Mesodermal cell (in vitro differentiated cells): ENCODE measurements around the gene RABL2B.
"Not testable (repeated sequence)": the region's sequence is repeated elsewhere in the genome, so short reads cannot be mapped to it uniquely, and the experiment has no call there.

Experiments used
- H3K27ac ChIP-seq: 2 replicates; pipeline ENCODE4 v1.7.0; 2013; ENCODE audit warnings: mild to moderate bottlenecking, low read depth, low read length, moderate library complexity; ENCODE audit not compliant: severe bottlenecking
- H3K36me3 ChIP-seq: 2 replicates; pipeline ENCODE4 v1.7.1; 2013; ENCODE audit warnings: mild to moderate bottlenecking, low read length, moderate library complexity; ENCODE audit not compliant: control insufficient read depth, insufficient read depth
- H3K4me1 ChIP-seq: one replicate; pipeline ENCODE4 v1.7.1; 2013; ENCODE audit warnings: mild to moderate bottlenecking, low read length; ENCODE audit not compliant: insufficient read depth, control insufficient read depth, poor library complexity, severe bottlenecking
- H3K4me3 ChIP-seq: 2 replicates; pipeline ENCODE4 v1.7.0; 2013; ENCODE audit warnings: low read length, control low read depth, mild to moderate bottlenecking; ENCODE audit not compliant: insufficient read depth, poor library complexity, severe bottlenecking; ENCODE audit errors: extremely low read depth
- H3K9me3 ChIP-seq: 2 replicates; pipeline ENCODE4 v1.7.1; 2013; ENCODE audit warnings: mild to moderate bottlenecking, low read length, moderate library complexity; ENCODE audit not compliant: control insufficient read depth
- WGBS, 2 experiments: methylation state at CpG; one replicate each; pipeline ENCODE4 v1.1.5; 2013; ENCODE audit warnings: missing lambda C conversion rate in 2 of 2; ENCODE audit not compliant: insufficient coverage in 2 of 2; 5-methylcytosine and 5-hydroxymethylcytosine counted together

Gene RABL2B

DNA sequence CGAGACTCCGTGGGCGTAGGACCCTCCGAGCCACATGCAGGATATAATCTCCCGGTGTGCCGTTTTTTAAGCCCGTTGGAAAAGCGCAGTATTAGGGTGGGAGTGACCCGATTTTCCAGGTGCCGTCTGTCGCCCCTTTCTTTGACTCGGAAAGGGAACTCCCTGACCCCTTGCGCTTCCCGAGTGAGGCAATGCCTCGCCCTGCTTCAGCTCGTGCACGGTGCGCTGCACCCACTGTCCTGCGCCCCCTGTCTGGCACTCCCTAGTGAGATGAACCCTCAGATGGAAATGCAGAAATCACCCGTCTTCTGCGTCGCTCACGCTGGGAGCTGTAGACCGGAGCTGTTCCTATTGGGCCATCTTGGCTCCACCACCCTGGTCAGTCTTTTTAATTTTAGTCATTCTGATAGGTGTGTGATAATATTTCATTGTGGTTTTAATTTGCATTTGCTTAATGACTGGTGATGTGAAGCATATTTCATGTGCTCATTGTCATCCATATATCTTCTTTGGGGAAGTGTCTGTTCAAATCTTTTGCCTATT lies 26.4 kb downstream of the RABL2B start:
- Histone ChIP-seq H3K27ac (peak overlapping the region; percentile 63), H3K4me3 (peak overlapping the region; percentile 35)
- H3K36me3 ChIP-seq, H3K9me3 ChIP-seq, H3K4me1 ChIP-seq: not testable (repeated sequence)
- 5 to 8% methylated on average over 17 to 18 of the region's 24 CpGs for WGBS, 2 experiments

DNA sequence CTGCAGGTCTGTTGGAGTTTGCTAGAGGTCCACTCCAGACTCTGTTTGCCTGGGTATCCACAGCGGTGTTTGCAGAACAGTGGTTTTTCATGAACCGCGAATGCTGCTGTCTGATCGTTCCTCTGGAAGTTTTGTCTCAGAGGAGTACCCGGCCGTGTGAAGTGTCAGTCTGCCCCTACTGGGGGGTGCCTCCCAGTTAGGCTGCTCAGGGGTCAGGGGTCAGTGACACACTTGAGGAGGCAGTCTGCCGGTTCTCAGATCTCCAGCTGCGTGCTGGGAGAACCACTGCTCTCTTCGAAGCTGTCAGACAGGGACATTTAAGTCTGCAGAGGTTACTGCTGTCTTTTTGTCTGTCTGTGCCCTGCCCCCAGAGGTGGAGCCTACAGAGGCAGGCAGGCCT lies 27.0 kb downstream of the RABL2B start:
- H3K4me3 ChIP-seq, result peak overlapping the region; percentile 35
- WGBS, 2 experiments, result no CpG with 5 or more reads among the region's 9 CpGs

DNA sequence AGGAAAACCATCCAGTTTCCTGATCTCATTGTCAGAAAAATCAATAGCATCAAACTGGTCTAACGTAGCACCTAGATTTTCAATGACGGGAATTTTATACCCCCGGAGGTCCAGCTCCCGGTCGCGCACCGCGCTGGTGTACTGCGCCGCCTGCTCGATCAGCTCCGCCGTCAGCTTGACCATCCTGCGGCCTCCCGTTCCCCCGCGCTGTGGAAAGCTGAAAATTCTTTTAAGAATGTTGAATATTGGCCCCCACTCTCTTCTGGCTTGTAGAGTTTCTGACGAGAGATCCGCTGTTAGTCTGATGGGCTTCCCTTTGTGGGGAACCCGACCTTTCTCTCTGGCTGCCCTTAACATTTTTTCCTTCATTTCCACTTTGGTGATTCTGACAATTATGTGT lies 28.2 kb downstream of the RABL2B start:
- not testable (repeated sequence) for H3K4me1 ChIP-seq, H3K4me3 ChIP-seq, H3K27ac ChIP-seq, H3K36me3 ChIP-seq, H3K9me3 ChIP-seq
- 97 to 100% methylated on average over 6 to 11 of the region's 20 CpGs for WGBS, 2 experiments

More for the DNA sequence above, 27.0 kb downstream of the RABL2B start:
- H3K27ac ChIP-seq, H3K36me3 ChIP-seq, H3K4me1 ChIP-seq, H3K9me3 ChIP-seq: not testable (repeated sequence)

DNA sequence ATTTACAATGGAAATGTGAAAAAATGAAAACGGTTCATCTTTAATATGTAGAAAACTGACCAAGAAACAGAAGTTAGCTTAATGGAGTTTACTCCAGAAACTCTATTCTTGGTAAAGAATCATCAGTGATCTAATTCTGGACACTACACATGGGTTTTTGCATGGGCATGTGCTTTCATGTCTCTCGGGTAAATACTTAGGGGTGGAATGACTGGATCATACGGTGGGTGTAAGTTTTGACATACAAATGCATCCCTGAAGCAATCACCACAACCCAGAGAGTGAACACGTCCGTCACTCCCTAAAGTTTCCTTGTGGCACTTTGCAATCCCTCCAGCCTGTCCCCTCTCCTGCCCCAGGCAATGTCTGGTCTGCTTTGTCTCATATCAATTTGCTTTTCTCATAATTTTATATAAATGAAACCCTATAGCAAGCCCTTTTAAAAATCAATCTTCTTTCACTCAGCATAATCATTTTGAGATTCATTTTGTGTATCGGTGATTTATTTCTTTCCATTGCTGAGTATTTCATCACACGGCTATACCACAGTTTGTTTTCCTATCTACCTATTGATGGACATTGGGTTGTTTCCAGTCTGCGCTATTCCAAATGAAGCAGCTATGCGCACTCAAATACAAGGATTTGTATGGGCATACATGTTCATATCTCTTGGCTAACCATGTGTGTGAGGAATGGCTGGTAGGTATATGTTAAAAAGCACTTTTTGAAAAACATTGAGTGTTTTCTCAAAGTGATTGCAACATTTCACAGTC lies 33.9 kb downstream of the RABL2B start:
- H3K4me3 ChIP-seq, H3K9me3 ChIP-seq, H3K4me1 ChIP-seq, H3K27ac ChIP-seq, H3K36me3 ChIP-seq: not testable (repeated sequence)
- WGBS, 2 experiments, result 48 to 81% methylated on average over 2 to 4 of the region's 9 CpGs

DNA sequence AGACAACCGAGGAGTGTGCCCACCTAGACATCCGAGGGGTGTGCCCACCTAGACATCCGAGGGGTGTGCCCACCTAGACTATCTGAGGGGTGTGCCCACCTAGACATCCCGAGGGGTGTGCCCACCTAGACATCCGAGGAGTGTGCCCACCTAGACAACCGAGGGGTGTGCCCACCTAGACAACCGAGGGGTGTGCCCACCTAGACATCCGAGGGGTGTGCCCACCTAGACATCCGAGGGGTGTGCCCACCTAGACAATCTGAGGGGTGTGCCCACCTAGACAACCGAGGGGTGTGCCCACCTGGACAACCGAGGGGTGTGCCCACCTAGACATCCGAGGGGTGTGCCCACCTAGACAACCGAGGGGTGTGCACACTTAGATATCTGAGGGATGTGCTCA lies 34.8 kb downstream of the RABL2B start:
- WGBS, 2 experiments, result 82 to 85% methylated on average over 7 to 8 of the region's 13 CpGs
- not testable (repeated sequence) for H3K4me3 ChIP-seq, H3K36me3 ChIP-seq, H3K4me1 ChIP-seq, H3K27ac ChIP-seq, H3K9me3 ChIP-seq

DNA sequence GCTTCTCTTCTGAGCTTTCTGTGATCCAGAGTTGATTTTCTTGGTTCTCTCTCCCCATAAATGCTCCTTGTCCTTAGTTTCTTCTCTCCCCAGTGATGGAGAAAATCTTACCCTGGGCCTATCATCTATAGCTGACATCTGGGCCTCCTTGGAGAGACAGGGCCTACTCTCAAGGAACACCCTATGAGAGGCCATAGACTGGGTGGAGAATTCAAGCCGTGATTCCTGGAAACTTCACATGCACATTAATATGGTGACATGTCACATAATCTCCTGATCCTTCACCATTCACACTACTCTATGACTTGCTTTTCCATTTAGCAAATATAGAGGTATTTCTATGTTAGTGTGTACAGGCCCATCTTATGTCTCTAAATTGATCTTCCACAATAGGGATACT lies 35.9 kb downstream of the RABL2B start:
- H3K27ac ChIP-seq, H3K9me3 ChIP-seq, H3K4me1 ChIP-seq, H3K36me3 ChIP-seq, H3K4me3 ChIP-seq: not testable (repeated sequence)
- WGBS, 2 experiments, result 100% methylated on average over 1 of the region's 1 CpG; no CpG with 5 or more reads in 1 of the 2 experiments

DNA sequence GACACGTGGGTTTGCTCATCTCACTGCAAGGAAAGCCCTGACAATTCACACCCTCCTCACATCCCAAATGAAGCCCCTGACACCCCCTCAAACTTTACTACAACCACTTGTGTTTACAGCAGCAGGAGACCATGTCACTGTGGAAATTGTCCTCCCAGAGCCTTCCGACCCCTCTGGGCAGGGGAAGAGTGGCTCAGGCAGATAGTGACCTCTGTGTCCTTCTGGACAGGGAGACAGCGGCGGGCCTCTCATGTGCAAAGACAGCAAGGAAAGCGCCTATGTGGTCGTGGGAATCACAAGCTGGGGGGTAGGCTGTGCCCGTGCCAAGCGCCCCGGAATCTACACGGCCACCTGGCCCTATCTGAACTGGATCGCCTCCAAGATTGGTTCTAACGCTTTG lies 39.0 kb downstream of the RABL2B start:
- not testable (repeated sequence) for H3K9me3 ChIP-seq, H3K4me3 ChIP-seq, H3K4me1 ChIP-seq, H3K27ac ChIP-seq, H3K36me3 ChIP-seq
- WGBS, 2 experiments, result 92% methylated on average over 4 of the region's 12 CpGs; no CpG with 5 or more reads in 1 of the 2 experiments

DNA sequence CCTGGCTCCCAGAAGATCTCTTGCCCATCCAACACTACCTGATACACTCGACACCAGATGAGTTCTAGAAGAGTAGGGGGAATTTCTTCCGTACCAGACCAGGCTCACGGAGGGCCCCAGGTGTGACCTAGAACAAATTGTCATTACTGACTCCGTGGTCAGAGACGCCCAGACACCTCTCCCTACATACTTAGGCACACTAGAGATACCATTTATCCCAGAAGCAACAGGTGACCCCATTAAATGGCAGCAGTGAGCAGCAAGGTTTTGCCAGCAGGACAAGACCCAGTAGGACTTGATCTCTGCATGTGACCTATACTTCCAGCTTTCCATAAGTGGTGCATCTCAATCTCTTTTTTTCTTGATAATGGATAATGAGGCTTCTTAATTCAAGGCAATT lies 42.7 kb downstream of the RABL2B start:
- not testable (repeated sequence) for H3K36me3 ChIP-seq, H3K4me3 ChIP-seq, H3K9me3 ChIP-seq, H3K4me1 ChIP-seq, H3K27ac ChIP-seq
- 58 to 82% methylated on average over 2 to 5 of the region's 5 CpGs for WGBS, 2 experiments

DNA sequence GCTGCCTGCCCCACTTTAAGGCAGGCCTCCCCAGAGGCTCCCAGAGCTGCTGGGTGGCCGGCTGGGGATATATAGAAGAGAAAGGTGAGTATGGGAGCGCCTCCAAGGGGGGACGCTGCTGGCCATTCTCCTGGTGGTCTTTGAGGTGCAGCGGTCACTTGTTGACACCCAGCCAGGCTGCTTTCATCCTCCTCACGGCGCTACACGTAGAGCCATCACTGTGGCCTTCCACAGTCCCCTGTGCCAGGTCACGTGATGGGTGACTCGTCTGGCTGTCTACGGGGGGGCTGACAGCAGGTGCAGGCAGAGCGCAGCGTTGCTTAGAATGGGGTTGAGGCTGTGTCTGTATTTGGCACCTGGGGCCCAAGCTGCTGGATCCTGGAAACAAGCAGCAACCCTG lies 43.5 kb downstream of the RABL2B start:
- Histone ChIP-seq H3K9me3 (no peaks in the 10 kb centered on the region), H3K27ac (no peak overlapping the region), H3K36me3 (no peaks in the 10 kb centered on the region), H3K4me1 (no peaks in the 10 kb centered on the region), H3K4me3 (no peak overlapping the region)
- 80 to 90% methylated on average over 8 to 11 of the region's 12 CpGs for WGBS, 2 experiments

DNA sequence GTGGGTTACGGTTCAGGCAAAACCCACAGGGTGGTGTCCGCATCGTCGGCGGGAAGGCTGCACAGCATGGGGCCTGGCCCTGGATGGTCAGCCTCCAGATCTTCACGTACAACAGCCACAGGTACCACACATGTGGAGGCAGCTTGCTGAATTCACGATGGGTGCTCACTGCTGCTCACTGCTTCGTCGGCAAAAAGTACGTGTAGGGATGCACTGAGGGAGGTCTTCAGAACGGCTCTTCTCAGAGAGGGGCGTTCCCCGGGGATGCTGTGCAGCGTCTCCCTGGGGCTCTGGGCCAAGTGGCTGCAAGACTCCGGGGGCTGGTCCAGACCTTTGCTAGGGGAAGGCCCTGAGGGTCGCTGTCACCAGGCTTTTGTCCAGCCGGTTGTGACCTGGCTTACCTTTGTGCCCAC lies 44.2 kb downstream of the RABL2B start:
- Histone ChIP-seq H3K4me1 (no peaks in the 10 kb centered on the region), H3K4me3 (no peak overlapping the region), H3K27ac (no peak overlapping the region), H3K9me3 (no peaks in the 10 kb centered on the region), H3K36me3 (no peaks in the 10 kb centered on the region)
- WGBS, 2 experiments, result 79 to 81% methylated on average over 14 to 17 of the region's 17 CpGs

DNA sequence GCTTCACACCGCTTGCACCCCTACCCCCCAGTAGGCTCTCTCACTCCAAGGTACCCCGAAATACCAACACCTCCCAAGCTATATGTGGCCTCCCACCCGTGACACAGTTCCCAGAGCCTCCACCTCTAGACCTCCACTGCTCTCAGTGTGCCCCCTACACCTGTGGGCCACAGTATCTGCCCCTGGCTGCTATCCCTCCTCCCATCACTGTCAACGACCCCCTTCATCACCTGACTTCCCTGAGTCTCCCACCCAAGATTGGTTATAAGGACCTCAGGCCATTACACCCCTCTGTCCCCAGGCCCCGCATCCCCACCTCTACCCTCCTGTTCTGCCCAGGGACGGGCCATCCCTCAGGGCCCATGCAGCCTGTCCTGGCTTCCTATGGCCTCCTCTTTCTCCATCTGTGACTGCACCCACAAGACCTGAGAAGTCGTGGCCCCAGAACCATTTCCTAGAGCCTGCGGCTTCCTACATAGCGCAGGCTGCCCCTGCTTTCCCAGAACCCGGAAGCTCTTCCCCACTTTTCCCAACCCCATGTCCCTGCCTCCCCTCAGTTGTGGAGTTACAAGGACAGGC lies 44.7 kb downstream of the RABL2B start:
- Histone ChIP-seq H3K27ac (no peak overlapping the region), H3K4me1 (no peaks in the 10 kb centered on the region), H3K4me3 (no peak overlapping the region), H3K9me3 (no peaks in the 10 kb centered on the region), H3K36me3 (no peaks in the 10 kb centered on the region)
- 74 to 84% methylated on average over 10 of the region's 10 CpGs for WGBS, 2 experiments
